CMK (cell line): Measurements from ENCODE around the gene OGDH.
A peak's percentile ranks its signal among the peaks of the same experiment; 100 is the strongest.

Experiments used
- DNase-seq: peaks from one replicate; pipeline ENCODE4 v3.0.0-alpha.2; 2010; ENCODE audit warnings: low read depth

Gene OGDH

DNA sequence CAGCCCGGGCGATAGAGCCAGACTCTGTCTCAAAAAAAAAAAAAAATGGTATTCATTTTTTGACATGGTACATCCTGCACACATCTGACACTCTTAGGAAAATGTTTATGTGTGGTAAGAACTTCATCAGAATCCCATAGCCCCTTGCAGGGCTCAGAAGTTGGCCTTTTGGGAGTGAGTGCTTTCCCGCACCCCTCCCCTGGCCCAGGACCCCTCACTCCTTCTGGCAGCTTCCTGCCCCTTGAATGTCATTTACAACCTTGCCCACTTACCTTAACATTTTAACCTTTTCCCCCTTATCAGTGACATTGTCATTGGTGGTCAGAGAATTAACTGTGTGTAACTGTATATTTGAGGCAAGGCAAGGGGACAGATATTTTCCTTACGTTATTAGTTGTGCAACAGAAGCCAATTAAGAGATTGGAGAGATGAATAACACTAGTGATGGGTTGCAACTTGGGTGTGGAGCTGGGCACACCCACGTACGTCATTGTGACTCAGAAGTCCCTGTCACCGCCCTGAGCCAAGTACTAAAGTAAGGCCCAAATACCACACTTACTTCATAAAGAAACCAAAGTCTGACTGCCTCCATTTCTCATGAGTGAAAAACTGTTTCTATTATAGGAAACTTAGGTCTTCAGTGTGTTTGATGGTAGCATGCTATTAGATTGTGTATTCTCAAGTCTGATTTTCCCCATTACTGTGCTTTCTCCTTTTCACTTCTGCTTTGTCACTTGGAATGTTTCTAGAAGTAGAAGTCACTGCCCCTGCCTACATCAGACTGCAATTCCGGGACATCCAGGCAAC, 31.6 kb downstream of the OGDH start:
- no peak for DNase-seq

DNA sequence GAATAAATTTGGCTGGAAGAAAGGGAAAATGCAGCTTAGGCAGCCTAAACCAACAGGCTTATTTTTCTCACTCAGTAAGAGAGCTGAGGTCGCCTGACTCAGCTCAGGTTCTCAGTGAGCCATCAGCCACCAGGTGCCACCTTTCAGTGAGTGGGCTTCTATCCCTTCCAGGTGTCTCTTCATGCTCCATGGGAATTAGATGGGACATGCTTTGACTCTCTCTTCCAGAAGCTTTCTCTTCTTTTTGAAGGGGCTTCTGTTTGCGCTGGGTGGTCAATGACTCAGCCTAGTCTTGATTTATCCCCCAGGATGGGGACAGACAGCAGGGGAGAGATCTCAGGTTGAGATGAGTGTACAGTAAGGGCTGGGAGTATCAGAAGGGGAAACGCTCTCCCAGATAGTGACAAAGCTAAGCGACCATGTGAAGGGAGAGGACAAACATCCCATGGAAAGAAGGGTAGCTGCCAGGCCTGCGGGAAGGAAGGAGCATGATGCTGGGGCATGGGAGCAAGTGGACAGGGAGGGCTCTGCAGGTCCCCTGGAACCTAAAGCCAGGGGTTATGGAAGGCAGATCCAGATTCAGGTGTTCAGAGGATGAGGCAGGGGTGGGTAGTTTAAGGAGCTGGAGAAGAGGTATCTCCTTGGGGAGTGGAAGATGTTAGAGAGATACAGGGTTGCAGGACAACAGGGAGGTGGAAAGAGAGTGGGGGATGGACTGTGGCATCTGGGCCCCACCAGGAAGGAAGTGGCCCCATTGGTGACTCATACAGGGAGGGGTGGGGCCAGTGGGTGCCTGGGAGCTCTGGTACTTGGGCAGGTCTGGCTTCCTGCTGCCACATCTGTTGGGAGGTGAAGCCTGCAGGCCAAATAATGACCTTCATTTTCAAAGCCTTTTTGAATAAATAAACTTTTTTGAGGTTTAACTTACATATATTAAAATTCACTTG, 32.5 kb downstream of the OGDH start:
- peak; percentile 59 for DNase-seq

DNA sequence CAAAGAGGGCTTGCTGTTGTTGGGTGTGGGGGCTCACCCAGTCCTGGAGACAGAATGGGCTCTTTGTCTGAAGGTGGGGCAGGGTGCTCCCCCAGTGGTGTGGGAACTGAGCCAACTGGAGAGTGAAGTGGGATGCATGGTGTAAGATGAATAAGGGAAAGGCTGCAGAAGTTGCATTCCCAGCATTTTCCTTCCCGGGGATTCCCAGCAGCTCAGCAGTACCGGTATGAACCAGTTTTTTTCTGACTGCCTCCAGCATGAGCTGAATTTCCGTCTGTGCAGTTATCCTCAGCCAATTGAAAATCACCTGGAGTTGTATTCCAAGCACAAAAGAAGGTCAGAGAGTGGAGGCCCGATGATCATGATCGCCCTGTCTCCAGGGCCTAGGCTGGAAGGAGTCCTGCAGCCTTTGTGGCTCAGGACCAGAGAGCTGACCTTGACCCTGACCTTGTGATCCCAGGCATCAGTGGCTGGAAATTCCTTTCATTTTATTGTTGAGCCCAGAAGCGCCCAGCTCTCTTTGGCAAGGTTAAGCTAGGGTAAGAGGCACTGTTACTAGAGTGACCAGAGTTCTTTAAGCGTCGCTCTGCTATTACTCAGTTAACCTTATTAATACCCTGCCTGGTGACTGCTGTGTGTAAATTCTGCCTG, 33.4 kb downstream of the OGDH start:
- no peak for DNase-seq

DNA sequence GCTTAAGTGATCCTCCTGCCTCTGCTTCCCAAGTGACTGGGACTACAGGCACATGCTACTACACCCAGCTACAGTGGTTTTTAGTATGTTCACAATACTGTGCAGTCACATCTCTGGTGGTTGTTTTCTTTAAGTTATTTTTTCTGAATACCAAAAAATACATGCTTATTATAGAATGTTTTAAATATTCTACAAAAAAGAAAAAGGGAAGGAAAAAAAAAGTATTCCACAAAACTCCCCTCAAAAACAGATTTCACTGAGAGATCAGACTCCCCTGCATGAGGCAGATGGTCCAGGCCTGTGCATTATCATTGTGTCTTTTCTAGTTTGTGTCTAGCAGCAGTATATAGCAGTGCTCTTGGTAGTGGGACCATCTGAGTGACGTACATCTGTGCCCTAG, 36.8 kb downstream of the OGDH start:
- no peak for DNase-seq

DNA sequence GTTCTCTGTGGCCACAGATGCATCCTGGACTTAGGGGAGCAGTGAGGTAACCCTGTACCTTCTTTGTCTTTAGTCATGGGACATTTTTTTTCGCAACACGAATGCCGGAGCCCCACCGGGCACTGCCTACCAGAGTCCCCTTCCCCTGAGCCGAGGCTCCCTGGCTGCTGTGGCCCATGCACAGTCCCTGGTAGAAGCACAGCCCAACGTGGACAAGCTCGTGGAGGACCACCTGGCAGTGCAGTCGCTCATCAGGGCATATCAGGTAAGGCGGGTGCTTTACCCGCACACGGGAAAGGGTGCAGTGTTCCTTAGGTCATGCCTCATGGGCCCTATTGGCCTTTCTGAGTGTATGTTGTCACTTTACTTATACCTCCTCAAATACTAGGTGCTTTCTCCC, 38.8 kb downstream of the OGDH start:
- no peak for DNase-seq

DNA sequence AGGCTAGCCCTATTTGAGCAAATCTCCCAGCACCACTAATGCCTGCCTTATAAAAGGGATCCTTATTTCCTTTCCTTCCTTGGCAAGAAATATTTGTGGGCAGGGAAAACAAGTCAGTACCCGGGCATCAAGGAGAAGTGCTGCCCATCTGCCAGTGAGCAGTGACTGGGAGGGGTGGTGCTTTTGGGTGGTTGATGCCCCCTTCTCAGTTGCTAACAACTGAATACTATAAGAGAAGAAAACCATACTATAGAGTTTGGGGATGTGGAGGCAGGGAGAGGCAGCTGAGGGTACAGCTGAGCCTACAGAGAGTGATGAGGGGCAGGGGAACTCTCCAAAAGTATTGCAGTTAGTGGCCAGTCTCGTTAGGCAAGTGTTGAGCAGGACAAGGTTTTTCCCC, 39.3 kb downstream of the OGDH start:
- DNase-seq, result no peak

DNA sequence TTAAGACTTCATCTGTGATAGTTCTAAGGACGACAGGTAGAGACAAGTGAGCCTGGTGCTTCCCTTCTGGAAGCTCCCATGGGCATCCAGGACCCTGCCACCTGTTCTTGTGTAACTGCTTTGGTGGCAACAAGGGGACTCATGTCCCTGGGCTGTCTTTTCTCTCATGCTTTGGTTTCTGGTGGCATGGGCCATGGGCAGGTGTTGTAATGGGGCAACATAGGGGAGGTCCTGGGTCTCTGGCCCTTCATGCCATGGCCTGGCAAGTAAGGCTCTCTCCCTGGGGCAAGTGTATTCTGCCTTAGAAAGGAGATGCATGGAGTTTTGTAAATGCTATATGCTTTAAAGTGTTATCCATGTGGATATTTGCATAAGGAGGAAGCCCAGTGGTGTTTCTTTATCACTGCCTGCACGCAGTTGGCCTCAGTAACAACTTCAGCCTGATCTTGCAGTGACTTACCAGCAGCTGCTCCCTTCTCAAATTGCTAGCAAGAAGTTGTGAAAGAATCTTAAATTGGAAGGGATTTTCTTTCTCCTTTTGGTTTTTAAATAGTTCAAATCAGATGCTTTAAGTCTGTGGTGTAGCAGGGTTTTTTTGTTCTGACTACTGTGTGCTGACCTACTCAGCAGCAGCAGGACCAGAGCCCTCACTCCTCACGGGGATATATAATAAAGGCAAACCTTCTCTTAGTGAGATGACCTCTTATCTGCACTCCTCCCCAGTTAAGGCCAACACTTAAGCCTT, 39.9 kb downstream of the OGDH start:
- DNase-seq, result no peak

DNA sequence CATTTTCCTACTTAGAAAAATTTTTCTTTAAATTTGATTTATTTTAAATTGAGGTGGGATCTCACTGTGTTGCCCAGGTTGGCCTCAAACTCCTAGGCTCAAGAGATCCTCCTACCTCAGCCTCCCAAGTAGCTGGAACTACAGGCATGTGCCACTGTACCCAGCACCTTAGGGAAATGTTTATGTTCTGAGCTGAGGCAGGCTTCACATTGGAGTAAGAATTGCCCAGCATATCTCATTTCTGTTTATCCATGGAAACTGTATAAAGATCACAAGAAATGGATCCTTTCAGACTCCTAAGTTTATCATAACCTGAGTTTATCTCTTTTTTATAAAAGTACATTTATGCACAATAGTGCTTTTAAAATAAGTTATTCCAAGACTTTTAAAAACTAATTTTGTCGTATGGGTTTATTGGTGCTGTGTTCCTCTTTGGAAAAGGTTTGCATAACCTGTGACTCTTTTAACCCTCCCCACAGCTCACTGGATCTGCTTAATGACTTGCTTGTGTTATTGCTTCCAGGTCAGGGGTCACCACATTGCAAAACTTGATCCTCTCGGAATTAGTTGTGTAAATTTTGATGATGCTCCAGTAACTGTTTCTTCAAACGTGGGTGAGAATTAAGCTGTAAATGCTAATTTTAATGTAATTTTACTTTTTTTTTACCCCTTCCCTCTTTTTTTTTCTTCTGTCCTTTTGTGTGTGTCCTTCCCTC, 40.7 kb downstream of the OGDH start:
- no peak for DNase-seq

DNA sequence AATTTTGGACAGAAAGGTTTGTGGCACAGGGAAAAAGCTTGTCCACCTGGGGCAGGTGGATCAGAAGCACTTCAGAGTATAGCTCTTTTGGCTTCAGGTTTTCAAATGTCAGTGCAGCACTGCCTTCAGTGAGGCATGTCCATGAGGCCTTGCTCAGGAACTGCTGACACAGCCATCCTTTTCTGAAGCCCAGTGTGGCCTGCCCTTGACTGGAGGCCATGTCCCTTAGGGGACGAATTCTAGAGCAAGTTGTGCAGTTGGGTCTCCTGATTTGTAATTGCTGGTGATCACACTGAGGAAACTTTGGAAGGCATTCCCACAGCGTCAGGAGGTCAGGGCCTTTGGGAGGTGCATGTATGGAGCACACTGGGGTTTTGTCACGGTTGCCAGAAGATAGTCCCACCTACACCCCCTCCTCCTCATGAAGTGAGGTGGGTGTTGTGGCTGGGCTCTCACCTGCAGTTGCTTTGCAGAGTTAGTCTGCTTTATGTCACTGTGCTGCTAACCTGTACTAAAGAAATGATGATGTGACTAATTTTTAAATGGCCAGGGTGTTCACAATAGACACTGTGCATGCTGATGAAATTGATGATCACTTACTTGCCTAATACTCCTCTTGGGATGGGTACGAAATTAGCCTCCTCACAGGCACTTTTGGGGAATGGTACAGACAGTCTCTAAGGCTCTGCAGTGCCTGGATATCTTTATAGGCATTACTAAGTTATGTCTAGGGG, 41.7 kb downstream of the OGDH start:
- DNase-seq, result no peak

DNA sequence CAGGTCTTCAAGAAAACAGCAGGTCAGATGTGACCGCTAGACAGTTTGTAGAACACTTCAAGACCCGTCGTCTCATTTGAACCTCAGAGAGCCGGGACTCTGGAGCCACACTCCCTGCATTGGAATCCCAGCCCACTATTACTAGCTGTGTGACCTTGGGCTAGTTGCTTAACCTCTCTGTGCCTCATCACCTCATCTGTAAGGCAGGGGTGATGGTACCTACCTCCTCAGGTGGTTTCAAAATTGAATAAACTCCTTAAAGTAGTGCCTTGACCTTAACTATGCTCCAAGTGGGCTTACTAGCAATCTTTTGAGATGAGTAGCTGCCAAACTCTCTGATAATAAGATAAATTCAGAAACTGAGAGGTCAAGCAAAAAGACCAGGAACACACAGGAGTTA, 43.8 kb downstream of the OGDH start:
- DNase-seq, result no peak

DNA sequence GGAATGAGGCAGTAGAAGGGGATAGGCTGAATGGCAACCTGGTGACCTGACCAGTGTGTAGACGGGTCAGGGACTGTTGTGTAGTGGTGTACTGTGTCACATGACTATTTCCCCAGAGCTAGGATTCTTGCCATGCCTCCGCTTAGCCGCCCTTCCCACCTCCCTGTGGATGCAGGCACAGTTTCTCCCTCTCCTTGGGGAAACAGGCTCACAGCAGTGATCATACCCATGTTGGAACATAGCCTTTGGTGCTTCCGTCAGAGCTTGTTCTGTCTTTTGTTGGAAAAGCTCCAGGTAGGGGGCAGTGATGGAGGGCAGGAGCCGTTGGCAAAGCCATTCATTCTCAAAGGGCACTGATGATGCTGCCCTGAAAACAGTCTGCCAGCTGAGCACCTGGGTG, 44.3 kb downstream of the OGDH start:
- DNase-seq, result no peak

DNA sequence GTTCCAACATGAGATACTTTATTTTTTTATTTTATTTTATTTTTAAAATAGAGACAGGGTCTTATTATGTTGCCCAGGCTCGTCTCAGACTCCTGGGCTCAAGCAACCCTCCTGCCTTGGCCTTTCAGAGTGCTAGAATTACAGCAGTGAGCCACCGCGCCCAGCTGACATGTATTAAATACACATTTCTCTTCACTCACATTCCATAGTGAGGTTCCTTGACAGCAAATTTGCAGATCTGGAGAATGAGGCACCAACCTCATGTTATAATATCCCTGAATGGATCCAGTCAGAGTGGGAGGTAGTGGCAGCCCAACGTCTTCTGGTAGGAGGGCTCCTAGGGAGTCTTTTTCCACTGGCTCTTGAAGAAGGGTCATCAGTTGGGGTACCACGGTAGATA, 46.1 kb downstream of the OGDH start:
- no peak for DNase-seq

DNA sequence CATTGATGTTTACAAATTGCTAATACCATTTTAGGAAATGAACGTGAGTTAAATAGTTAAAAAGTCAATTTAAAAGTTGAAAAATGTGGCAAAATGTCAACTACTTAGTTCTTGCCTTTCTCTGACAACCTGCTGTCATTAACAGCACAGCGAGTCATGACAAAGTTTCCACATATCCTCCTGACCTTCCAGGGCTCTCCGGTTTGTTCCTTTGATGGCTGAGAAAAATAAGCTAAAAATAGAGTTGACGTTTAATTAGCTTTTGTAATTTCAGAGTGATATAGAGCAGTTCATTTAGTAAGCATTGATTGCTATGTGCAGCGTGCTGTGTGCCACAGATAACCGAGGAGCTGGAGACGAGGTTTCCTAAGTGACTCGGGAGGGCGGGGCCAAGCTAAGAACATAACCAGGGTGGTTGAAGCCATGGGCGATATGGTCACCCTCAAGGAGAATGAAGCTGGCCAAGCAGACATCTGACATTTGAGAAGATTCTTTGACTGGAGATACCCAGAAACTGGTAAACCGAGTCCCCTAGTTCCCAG, 47.9 kb downstream of the OGDH start:
- no peak for DNase-seq

DNA sequence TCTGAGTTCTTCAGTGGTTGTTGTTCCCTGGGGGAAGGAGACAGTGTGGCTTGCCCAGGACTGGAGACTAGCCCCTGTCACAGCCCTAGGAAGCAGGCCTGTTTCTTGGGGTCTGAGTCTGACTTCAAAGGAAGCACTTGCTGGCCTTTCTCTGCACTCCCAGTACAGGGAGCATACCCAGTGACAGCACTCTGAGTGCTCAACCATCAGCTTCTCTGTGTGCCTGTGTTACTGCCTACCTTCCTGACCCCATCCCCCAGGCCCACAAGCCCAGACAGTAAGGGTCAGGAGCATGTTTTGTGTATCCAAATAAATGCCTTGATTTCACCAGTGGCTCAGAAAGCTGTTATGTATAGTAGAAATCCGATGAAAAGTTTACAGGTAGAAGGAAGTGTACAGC, 48.9 kb downstream of the OGDH start:
- no peak for DNase-seq

DNA sequence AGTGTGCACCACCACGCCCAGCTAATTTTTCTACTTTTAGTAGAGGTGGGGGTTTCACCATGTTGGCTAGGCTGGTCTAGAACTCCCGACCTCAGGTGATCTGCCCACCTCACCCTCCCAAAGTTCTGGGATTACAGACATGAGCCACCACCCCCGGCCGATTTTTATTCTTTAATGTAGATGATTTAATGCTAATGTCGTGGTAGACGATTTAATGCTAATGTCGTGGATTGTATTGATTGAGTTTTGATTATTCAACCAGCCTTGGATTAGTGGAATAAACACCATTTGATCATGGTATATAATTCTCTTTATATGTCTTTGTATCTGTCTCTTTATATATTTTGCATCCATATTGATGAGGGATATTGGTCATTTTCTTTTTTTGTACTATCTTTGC, 52.6 kb downstream of the OGDH start:
- no peak for DNase-seq

DNA sequence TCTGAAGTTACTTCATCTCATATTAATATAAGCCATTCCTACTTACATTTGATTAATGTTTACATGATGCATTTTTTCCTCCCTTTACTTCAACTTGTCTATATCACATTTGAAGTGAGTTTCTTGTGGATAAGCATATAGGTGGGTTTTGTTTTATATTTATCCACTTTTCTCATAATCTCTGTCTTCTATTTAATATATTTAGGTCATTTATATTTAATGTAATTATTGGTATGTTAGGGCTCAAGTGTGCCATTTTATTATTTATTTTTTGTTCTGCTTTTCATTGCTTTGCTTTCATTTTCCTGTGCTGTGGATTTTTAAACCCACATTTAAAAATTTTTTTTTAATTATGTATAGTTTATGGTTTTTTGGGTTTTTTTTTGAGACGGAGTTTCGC, 54.8 kb downstream of the OGDH start:
- no peak for DNase-seq

DNA sequence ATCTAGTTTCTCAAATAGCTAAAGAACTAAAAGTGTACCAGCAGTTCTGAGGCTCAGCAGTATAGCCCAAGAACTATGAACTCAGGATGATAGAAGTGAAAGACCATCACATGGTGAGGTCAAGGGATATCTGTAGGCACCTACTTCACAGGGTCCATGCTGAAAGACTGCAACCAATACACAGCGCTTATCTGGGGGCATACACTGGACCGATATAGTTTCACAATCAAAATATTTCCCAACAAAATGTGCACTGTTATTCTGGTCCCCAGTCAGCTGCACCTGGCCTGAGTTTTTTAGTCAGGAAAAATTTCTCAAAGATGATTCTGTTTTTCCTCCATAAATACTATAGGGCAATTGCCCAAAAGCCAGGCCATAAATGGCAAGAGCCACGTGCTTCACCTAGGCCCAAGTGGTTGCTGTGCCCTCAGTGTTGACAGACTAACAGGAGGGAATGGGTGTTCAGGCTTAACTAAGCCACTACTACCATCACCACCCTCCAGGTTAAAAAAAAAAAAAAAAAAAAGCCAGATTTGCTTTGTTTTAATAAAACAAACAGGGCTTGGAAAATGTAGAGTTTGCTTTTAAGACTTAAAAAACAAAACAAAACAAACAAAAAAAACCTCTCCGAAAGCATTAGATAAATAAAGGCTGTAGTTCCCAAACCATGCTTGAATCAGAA, 58.5 kb downstream of the OGDH start:
- no peak for DNase-seq

DNA sequence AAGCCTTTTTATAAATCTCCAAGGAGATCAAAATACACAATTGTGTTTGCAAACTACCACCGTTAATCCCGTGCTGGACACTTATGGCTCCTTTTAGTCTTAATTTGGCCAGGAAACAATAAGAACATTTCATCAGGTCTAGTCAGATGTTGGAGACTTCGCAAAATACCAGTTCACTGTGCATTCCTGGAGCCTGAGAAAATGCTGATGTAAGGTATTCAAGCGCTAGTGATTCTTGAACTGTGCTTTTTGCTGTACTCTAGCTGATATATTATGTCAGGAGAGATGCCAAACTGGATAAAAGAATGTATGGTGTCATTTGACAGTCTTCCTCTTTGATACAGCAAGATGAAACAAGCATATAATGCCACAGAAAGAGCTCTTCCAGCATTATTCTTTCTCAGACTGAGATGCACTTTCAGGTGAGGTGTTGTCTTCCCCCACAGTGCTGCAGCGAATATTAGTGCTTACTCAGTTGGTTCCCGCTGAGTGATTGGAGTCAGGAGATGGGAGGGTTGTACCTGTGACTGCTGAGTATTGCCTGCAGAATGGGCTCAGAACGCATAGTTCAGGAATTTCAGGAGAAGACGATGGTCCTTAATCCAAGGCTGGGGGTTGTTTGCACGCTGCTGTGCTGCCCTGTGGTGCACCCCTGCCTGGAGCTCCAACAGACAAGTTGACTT, 59.2 kb downstream of the OGDH start:
- no peak for DNase-seq

DNA sequence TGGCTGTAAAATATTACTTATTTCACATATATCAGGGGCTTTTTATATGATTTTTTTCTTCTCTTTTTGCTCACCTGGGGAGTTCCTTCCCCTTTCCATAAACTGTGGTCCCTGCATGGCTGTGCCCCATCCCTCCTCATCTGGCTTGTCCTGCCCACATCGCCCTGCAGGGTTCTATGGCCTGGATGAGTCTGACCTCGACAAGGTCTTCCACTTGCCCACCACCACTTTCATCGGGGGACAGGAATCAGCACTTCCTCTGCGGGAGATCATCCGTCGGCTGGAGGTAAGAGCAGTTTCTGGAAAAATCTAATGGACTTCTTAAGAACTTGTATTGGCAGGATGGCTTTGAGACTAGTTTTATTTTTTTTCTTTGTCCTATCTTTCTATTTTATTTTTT, 60.1 kb downstream of the OGDH start:
- no peak for DNase-seq
